ENCODE measurements around the gene SFSWAP.

GRCh38 chr12:131672941-131673887 lies 37.7 kb upstream of the SFSWAP start:
- TF ChIP-seq CTCF (IDR thresholded peaks at IDR 0.05) = no peak
- no peak for TF ChIP-seq POLR2A (IDR thresholded peaks at IDR 0.05)
